GM12878 (cell line): Measurements from ENCODE around the gene FAM219A. TPM values are rescaled to one million over a fixed set of nuclear protein-coding genes. Genes with fewer than 3 reads are reported as not detected.

Experiments
- ATAC-seq: fragments of 200-7000 bp; cut with Tn5 transposase; 3 replicates; pipeline ENCODE4 v1.9.1; 2020; ENCODE audit warnings: mild to moderate bottlenecking, moderate library complexity
- BruUV-seq: library from RNA; stranded (reverse); fragments of 400-500 nt; replicated peaks from 2 replicates; lab custom pipeline; 2021; lab: Mats Ljungman, UMichigan
- CTCF ChIA-PET: fragments of 300-600 bp; sonication (Branson Sonifier 250); formaldehyde crosslinking; extraction: SDS; loops from one replicate; lab custom pipeline; 2021; ENCODE audit warnings: inconsistent platforms; lab: Yijun Ruan, JAX
- POLR2A ChIA-PET: fragments of 350-600 bp; formaldehyde crosslinking; extraction: SDS; loops from one replicate; lab custom pipeline; 2021; ENCODE audit warnings: inconsistent platforms; lab: Charles Lee
- RAD21 ChIA-PET: fragments of 300-600 bp; sonication (Branson Sonifier 250); formaldehyde crosslinking; loops from one replicate; lab custom pipeline; 2023; ENCODE audit warnings: antibody characterized with exemption; ENCODE audit not compliant: unreplicated experiment; lab: Charles Lee
- SMC1A ChIA-PET: fragments of 300-600 bp; sonication (Branson Sonifier 250); formaldehyde crosslinking; loops from one replicate; lab custom pipeline; 2023; ENCODE audit not compliant: unreplicated experiment, uncharacterized antibody; lab: Charles Lee
- DNase-seq: peaks from one replicate; pipeline ENCODE4 v3.0.0-alpha.2; 2011; ENCODE audit warnings: low read depth, low spot score
- FAIRE-seq: peaks from 3 replicates; lab custom pipeline; 2011; peaks lifted over from hg19 to GRCh38; lab: Jason Lieb, UNC
- H2AFZ ChIP-seq: 2 replicates; pipeline ENCODE4 v1.6.0; 2011; ENCODE audit warnings: low read depth, low read length, control low read depth; ENCODE audit not compliant: control insufficient read depth
- H3K27ac ChIP-seq: 2 replicates; pipeline ENCODE4 v1.5.1; 2011; ENCODE audit warnings: control low read depth; ENCODE audit not compliant: control insufficient read depth, insufficient read depth
- H3K27me3 ChIP-seq, 2 experiments: replicated peaks in 1 of 2; 2 replicates each; pipeline versions ENCODE4 v1.6.0 to v1.6.1; 2011; ENCODE audit warnings: low read length in 1 of 2; ENCODE audit not compliant: control insufficient read depth in 2 of 2, insufficient read depth in 2 of 2
- H3K36me3 ChIP-seq, 2 experiments: 2 replicates each; pipeline ENCODE4 v1.5.1; 2011; ENCODE audit warnings: low read length in 1 of 2; ENCODE audit not compliant: control insufficient read depth in 2 of 2, insufficient read depth in 2 of 2
- H3K4me1 ChIP-seq: 2 replicates; pipeline ENCODE4 v1.6.1; 2011; ENCODE audit warnings: mild to moderate bottlenecking, low read length, moderate library complexity, mixed read lengths; ENCODE audit not compliant: control insufficient read depth, insufficient read depth
- H3K4me2 ChIP-seq: 2 replicates; pipeline ENCODE4 v1.6.0; 2011; ENCODE audit warnings: control low read depth; ENCODE audit not compliant: control insufficient read depth, insufficient read depth
- H3K4me3 ChIP-seq: fragments of 200-600 bp; sonication (generic); 2 replicates; pipeline ENCODE4 v1.5.1; 2016
- H3K79me2 ChIP-seq: 2 replicates; pipeline ENCODE4 v1.6.0; 2011; ENCODE audit warnings: low read length; ENCODE audit not compliant: control insufficient read depth, insufficient read depth
- H3K9ac ChIP-seq: 2 replicates; pipeline ENCODE4 v1.8.0; 2011; ENCODE audit warnings: low read length, control low read depth, mixed read lengths; ENCODE audit not compliant: control insufficient read depth, insufficient read depth
- H3K9me3 ChIP-seq: replicated peaks from 3 replicates; pipeline ENCODE4 v1.5.1; 2011; ENCODE audit warnings: mild to moderate bottlenecking, low read length; ENCODE audit not compliant: control insufficient read depth, insufficient read depth
- H4K20me1 ChIP-seq: 2 replicates; pipeline ENCODE4 v1.6.0; 2011; ENCODE audit not compliant: control insufficient read depth, insufficient read depth
- CHD4 ChIP-seq: fragments of 200-600 bp; sonication (generic); IDR thresholded peaks from 2 replicates; pipeline ENCODE4 v1.6.1; 2016; ENCODE audit warnings: mild to moderate bottlenecking
- E2F4 ChIP-seq: IDR thresholded peaks from 2 replicates; pipeline ENCODE4 v1.6.1; 2012; ENCODE audit warnings: low read depth, low read length, improper control_type of control experiment
- IKZF1 ChIP-seq: fragments of 450-650 bp; conservative IDR thresholded peaks from 2 replicates; pipeline ENCODE4 v1.6.1; 2017; ENCODE audit warnings: antibody characterized with exemption, mild to moderate bottlenecking
- TCF7 ChIP-seq: IDR thresholded peaks from 2 replicates; pipeline ENCODE4 v1.6.1; 2014; ENCODE audit warnings: antibody characterized with exemption, borderline replicate concordance
- USF1 ChIP-seq: IDR thresholded peaks from 2 replicates; pipeline ENCODE4 v1.6.1; 2011; ENCODE audit warnings: borderline replicate concordance, low read depth, mild to moderate bottlenecking, moderate library complexity, mixed read lengths, low read length; ENCODE audit not compliant: insufficient read depth; ENCODE audit errors: extremely low read length
- USF2 ChIP-seq: IDR thresholded peaks from 2 replicates; pipeline ENCODE4 v1.6.1; 2011; ENCODE audit warnings: low read depth, low read length, improper control_type of control experiment, borderline replicate concordance
- WGBS: methylation state at CpG from one replicate; pipeline ENCODE4 v1.1.6; 2016; ENCODE audit warnings: low lambda C conversion rate; ENCODE audit not compliant: insufficient replicate concordance, insufficient coverage; ENCODE audit errors: missing lambda C conversion rate; 5-methylcytosine and 5-hydroxymethylcytosine counted together
- in situ Hi-C: fragments of 300-500 bp; cut with MboI; formaldehyde crosslinking; loops from 9 replicates; pipeline ENCODE4 v1.14.3; 2018; ENCODE audit warnings: mixed read lengths
- intact Hi-C: fragments of 100-400 bp; cut with micrococcal nuclease; formaldehyde crosslinking; loops from one replicate; pipeline ENCODE4 v1.14.2; 2022; ENCODE audit not compliant: unreplicated experiment
- polyA plus RNA-seq, 11 experiments: library from polyadenylated mRNA; depleted of rRNA in 4 of 11; unstranded in 6 of 11; stranded (reverse) in 5 of 11; fragments of >200 nt; fragmentation: Nextera tagmentation in 4 of 11; fragmentation: Illumina TruSeq in 1 of 11; extraction: Ambion mirVana in 4 of 11; extraction: Trizol in 1 of 11; gene quantifications; 1 replicate in 1 of 11; 2 replicates in 10 of 11; pipeline versions ENCODE4 v1.2.1 to v1.2.3, GENCODE V29; 2011 to 2016; ENCODE audit warnings: inconsistent platforms in 2 of 11, missing spikeins in 2 of 11, low read depth in 1 of 11
- total RNA-seq, 4 experiments: library from RNA; depleted of rRNA in 3 of 4; stranded (reverse); fragments of >200 nt in 3 of 4; fragmentation: Illumina TruSeq in 1 of 4; extraction: Trizol in 1 of 4; gene quantifications; 2 replicates each; pipeline versions ENCODE4 v1.2.1 to v1.2.3, GENCODE V29; 2013 to 2021

The FAM219A gene
- total and polyA plus RNA-seq, 10 of the 15 experiments (the other 5 are each of a cell fraction or from before 2014, with no cell fraction given): 0.11 to 2.0 (median 0.71) TPM

- CTCF ChIA-PET: interaction anchor here (0.7 to 2.4 kb wide), 5 partner anchors 15 to 146 kb away, joined by 3 to 6 read pairs (median 4); no protein-coding TSS in a partner anchor
- POLR2A ChIA-PET: no interaction called here
- RAD21 ChIA-PET: interaction anchor here (1.2 kb wide), 1 partner anchor 9 kb away, joined by 3 read pairs; no protein-coding TSS in a partner anchor
- H3K4me3 ChIP-seq: no peak overlapping the region
- H3K4me2 ChIP-seq: no peak overlapping the region
- FAIRE-seq (no peak), DNase-seq (no peak), ATAC-seq (no peak)
- no peaks in the 10 kb centered on the region for H3K79me2 ChIP-seq
- no peaks in the 10 kb centered on the region for H3K36me3 ChIP-seq
- TF ChIP-seq TCF7: no peak
- no peak for TF ChIP-seq USF2
- TF ChIP-seq CHD4: no peak
- no peak for TF ChIP-seq IKZF1
- no peak for TF ChIP-seq E2F4
- no peak for TF ChIP-seq USF1
- H3K9ac ChIP-seq: no peak overlapping the region
- H3K27me3 ChIP-seq: no peaks in the 10 kb centered on the region; a peak in 1 of 4 replicates
- in situ Hi-C loops: no loop called here
- H3K27ac ChIP-seq: no peak overlapping the region
- intact Hi-C loops: no loop called here
- 84% methylated on average over 1 of the region's 1 CpG for WGBS
- SMC1A ChIA-PET: interaction anchor here (1.4 kb wide), 1 partner anchor 9 kb away, joined by 4 read pairs; no protein-coding TSS in a partner anchor
- peaks cover 6% of the 10 kb centered on the region; the same call in 1 of the 2 replicates for H4K20me1 ChIP-seq
- no peaks in the 10 kb centered on the region; the same call in 2 of the 3 replicates for H3K9me3 ChIP-seq
- H3K4me1 ChIP-seq: peaks cover 4% of the 10 kb centered on the region; the same call in 1 of the 2 replicates
- H2AFZ ChIP-seq: no peak overlapping the region
- BruUV-seq: no TSS peak
These were observed 11.4 kb downstream of the FAM219A start for GRCh38 chr9:34446951-34447350.
